Testis (tissue), 2 donors: ENCODE data around the gene NUDC.

Experiments used
- CTCF ChIP-seq, 3 experiments: fragments of 450-650 bp in 2 of 3; fragments of 200-600 bp in 1 of 3; sonication (generic) in 1 of 3; IDR thresholded peaks; one replicate each; pipeline ENCODE4 v1.5.1; 2016 to 2019; ENCODE audit warnings: antibody characterized with exemption in 3 of 3, mild to moderate bottlenecking in 2 of 3, moderate library complexity in 1 of 3
- POLR2A ChIP-seq: fragments of 450-650 bp; IDR thresholded peaks from one replicate; pipeline ENCODE4 v1.6.1; 2017; ENCODE audit warnings: antibody characterized with exemption, mild to moderate bottlenecking, moderate library complexity

GRCh38 chr1:26961826-26962225, 40.3 kb downstream of the NUDC start:
- no peak for TF ChIP-seq CTCF (IDR thresholded peaks at IDR 0.05)
- TF ChIP-seq POLR2A, result no peak
